ENCODE measurements around the gene NEMP2.

Gene NEMP2

GRCh38 chr2:190562121-190562520 lies 27.6 kb upstream of the NEMP2 start:
- no peaks in the 10 kb centered on the region for H3K36me3 ChIP-seq
- TF ChIP-seq Cebpa-rat (IDR thresholded peaks at IDR 0.05): no peak
- no peaks in the 10 kb centered on the region for H4K20me1 ChIP-seq
- no peak overlapping the region for H3K4me2 ChIP-seq
- H3K27ac ChIP-seq: no peak overlapping the region
- no peak overlapping the region for H3K4me3 ChIP-seq
- H3K27me3 ChIP-seq: no peaks in the 10 kb centered on the region
- peaks cover 18% of the 10 kb centered on the region for H3K9me3 ChIP-seq
- H3K9ac ChIP-seq: no peak overlapping the region
- no peaks in the 10 kb centered on the region for H3K4me1 ChIP-seq

DNA sequence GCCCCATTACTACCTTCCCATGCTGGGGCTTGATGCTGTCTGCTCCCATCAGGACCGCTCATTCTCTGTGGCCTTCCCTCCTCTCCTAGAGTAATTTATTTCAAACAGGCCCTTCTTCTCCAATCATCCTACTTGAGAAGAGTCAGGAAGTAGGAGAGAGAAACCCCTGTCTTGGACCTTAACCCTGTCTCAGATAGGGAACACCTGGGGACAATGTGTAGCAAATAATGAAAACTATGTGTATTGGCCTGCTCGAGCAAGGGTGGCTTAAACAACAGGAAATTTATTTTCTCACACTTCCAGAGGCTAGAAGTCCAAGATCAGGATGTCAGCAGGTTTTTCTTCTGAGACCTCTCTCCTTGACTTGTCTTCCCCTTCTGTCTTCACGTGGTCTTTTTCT lies 26.6 kb upstream of the NEMP2 start:
- H3K4me3 ChIP-seq: no peak overlapping the region
- TF ChIP-seq Cebpa-rat (IDR thresholded peaks at IDR 0.05): no peak
- H3K4me2 ChIP-seq: no peak overlapping the region
- no peaks in the 10 kb centered on the region for H3K27me3 ChIP-seq
- no peak overlapping the region for H3K9ac ChIP-seq
- peaks cover 11% of the 10 kb centered on the region; the same call in 1 of the 2 replicates for H3K9me3 ChIP-seq
- no peaks in the 10 kb centered on the region for H3K36me3 ChIP-seq
- H4K20me1 ChIP-seq: no peaks in the 10 kb centered on the region
- H3K27ac ChIP-seq: no peak overlapping the region
- no peaks in the 10 kb centered on the region for H3K4me1 ChIP-seq

DNA sequence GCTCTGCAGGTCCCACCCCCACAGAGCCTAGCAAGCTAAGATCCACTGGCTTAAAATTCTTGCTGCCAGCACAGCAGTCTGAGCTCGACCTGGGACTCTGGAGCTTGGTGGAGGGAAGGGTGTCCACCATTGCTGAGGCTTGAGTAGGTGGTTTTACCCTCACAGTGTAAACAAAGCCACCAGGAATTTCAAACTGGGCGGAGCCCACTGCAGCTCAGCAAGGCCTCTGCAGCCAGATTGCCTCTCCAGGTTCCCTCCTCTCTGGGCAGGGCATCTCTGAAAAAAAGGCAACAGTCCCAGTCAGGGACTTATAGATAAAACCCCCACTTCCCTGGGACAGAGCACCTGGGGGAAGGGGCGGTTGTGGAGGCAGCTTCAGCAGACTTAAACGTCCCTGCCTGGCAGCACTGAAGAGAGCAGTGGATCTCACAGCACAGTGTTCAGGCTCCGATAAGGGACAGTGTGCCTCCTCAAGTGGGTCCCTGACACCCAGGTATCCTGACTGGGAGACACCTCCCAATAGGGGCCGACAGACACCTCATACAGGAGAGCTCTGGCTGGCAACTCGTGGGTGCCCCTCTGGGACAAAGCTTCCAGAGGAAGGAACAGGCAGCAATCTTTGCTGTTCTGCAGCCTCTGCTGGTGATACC lies 20.0 kb upstream of the NEMP2 start:
- Histone ChIP-seq H3K9ac (no peak overlapping the region), H3K36me3 (0 out of 2 replicates have a peak, but pooled peaks cover 6% of the 10 kb centered on the region), H3K27ac (no peak overlapping the region), H4K20me1 (no peaks in the 10 kb centered on the region), H3K4me1 (peaks cover 7% of the 10 kb centered on the region; the same call in 1 of the 2 replicates), H3K27me3 (no peaks in the 10 kb centered on the region), H3K4me3 (no peak overlapping the region), H3K4me2 (no peak overlapping the region), H3K9me3 (peaks cover 8% of the 10 kb centered on the region)
- no peak for TF ChIP-seq Cebpa-rat (IDR thresholded peaks at IDR 0.05)

GRCh38 chr2:190553254-190553653 lies 18.7 kb upstream of the NEMP2 start:
- Histone ChIP-seq H3K36me3 (0 out of 2 replicates have a peak, but pooled peaks cover 6% of the 10 kb centered on the region), H3K4me2 (no peak overlapping the region), H3K4me3 (no peak overlapping the region), H3K9me3 (peaks cover 8% of the 10 kb centered on the region), H3K4me1 (peaks cover 7% of the 10 kb centered on the region; the same call in 1 of the 2 replicates), H4K20me1 (no peaks in the 10 kb centered on the region), H3K9ac (no peak overlapping the region), H3K27me3 (no peaks in the 10 kb centered on the region), H3K27ac (no peak overlapping the region)
- no peak for TF ChIP-seq Cebpa-rat (IDR thresholded peaks at IDR 0.05)

- Histone ChIP-seq H3K4me2 (no peak overlapping the region), H3K36me3 (0 out of 2 replicates have a peak, but pooled peaks cover 6% of the 10 kb centered on the region), H3K9ac (no peak overlapping the region), H3K4me3 (no peak overlapping the region), H4K20me1 (no peaks in the 10 kb centered on the region), H3K9me3 (peaks cover 8% of the 10 kb centered on the region), H3K27me3 (no peaks in the 10 kb centered on the region), H3K4me1 (peaks cover 12% of the 10 kb centered on the region), H3K27ac (no peak overlapping the region)
- TF ChIP-seq Cebpa-rat (IDR thresholded peaks at IDR 0.05): no peak
Measured at GRCh38 chr2:190551928-190552327, 17.4 kb upstream of the NEMP2 start.

GRCh38 chr2:190550137-190550536 lies 15.6 kb upstream of the NEMP2 start:
- no peaks in the 10 kb centered on the region for H3K27me3 ChIP-seq
- no peak overlapping the region for H3K9ac ChIP-seq

DNA sequence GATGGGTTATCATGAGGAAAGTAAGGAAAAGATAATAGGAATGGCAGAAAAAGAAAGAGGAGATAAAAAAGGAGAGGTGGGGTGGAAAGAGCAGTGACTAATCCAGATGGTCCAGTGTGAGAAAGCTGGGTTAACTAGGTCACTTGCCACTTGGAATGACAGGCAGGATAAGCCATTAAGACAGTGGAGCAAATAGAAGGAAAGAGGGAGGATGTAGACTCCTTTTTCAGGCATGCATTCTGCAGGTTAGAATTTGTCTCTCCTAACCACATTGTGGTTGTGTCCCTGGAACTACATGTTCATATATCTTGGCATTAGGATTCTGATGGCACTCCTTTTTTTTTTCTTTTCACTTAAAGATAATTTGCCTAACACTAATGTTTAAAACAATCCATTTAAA lies 13.4 kb upstream of the NEMP2 start:
- H3K9me3 ChIP-seq: peaks cover 5% of the 10 kb centered on the region; the same call in 1 of the 2 replicates
- H3K4me3 ChIP-seq: no peak overlapping the region
- no peaks in the 10 kb centered on the region for H4K20me1 ChIP-seq
- H3K4me1 ChIP-seq: peaks cover 16% of the 10 kb centered on the region
- TF ChIP-seq Cebpa-rat (IDR thresholded peaks at IDR 0.05): no peak
- H3K36me3 ChIP-seq: no peaks in the 10 kb centered on the region
- no peak overlapping the region for H3K27ac ChIP-seq
- H3K9ac ChIP-seq: no peak overlapping the region
- H3K4me2 ChIP-seq: no peak overlapping the region
- no peaks in the 10 kb centered on the region for H3K27me3 ChIP-seq

More at GRCh38 chr2:190550137-190550536, 15.6 kb upstream of the NEMP2 start:
- H3K4me2 ChIP-seq: no peak overlapping the region
- no peaks in the 10 kb centered on the region for H4K20me1 ChIP-seq
- peaks cover 8% of the 10 kb centered on the region for H3K9me3 ChIP-seq
- no peak for TF ChIP-seq Cebpa-rat (IDR thresholded peaks at IDR 0.05)
- H3K4me1 ChIP-seq: peaks cover 16% of the 10 kb centered on the region
- H3K27ac ChIP-seq: no peak overlapping the region
- 0 out of 2 replicates have a peak, but pooled peaks cover 6% of the 10 kb centered on the region for H3K36me3 ChIP-seq
- H3K4me3 ChIP-seq: no peak overlapping the region

DNA sequence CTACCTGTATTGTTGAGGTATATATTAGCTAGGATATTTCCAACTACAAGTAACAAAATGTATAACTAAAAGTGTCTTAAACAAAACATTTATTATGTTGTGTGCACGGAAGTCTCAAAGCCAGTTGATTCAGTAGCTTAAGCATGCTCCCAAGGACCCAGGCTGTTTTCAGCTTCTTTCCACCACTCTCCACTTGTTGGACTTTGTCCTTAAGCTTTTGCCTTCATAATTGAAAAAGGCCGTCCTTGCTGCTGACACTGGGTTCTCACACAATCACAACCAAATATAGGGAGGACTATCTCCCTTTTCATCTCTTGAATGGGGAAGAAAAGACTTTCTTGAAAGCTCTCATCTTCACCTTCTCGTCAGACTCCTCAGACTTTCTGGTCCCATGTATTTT lies 12.2 kb upstream of the NEMP2 start:
- Histone ChIP-seq H3K27me3 (no peaks in the 10 kb centered on the region), H3K4me3 (no peak overlapping the region), H4K20me1 (no peaks in the 10 kb centered on the region), H3K9me3 (peaks cover 15% of the 10 kb centered on the region), H3K4me2 (peak overlapping the region; percentile 37; the same call in 1 of the 2 replicates), H3K9ac (no peak overlapping the region), H3K36me3 (no peaks in the 10 kb centered on the region), H3K4me1 (peaks cover 10% of the 10 kb centered on the region), H3K27ac (no peak overlapping the region)
- no peak for TF ChIP-seq Cebpa-rat (IDR thresholded peaks at IDR 0.05)

- H3K27ac ChIP-seq: no peak overlapping the region
- no peak for TF ChIP-seq Cebpa-rat (IDR thresholded peaks at IDR 0.05)
- H3K36me3 ChIP-seq: no peaks in the 10 kb centered on the region
- no peak overlapping the region for H3K4me2 ChIP-seq
- H3K4me3 ChIP-seq: no peak overlapping the region
- H3K27me3 ChIP-seq: no peaks in the 10 kb centered on the region
- no peaks in the 10 kb centered on the region for H4K20me1 ChIP-seq
- peaks cover 9% of the 10 kb centered on the region for H3K4me1 ChIP-seq
- no peak overlapping the region for H3K9ac ChIP-seq
- peaks cover 21% of the 10 kb centered on the region for H3K9me3 ChIP-seq
Measured at GRCh38 chr2:190545555-190546385, 11.2 kb upstream of the NEMP2 start.

- Histone ChIP-seq H3K4me1 (peaks cover 9% of the 10 kb centered on the region), H4K20me1 (no peaks in the 10 kb centered on the region), H3K4me2 (no peak overlapping the region), H3K4me3 (no peak overlapping the region), H3K9me3 (peaks cover 28% of the 10 kb centered on the region), H3K36me3 (peaks cover 6% of the 10 kb centered on the region; the same call in 1 of the 2 replicates), H3K27me3 (no peaks in the 10 kb centered on the region), H3K9ac (no peak overlapping the region), H3K27ac (no peak overlapping the region)
- TF ChIP-seq Cebpa-rat (IDR thresholded peaks at IDR 0.05): no peak
Measured at GRCh38 chr2:190545093-190545492, 10.6 kb upstream of the NEMP2 start.
